ENCODE data around the gene MICU1.
"Not testable (repeated sequence)": the region's sequence is repeated elsewhere in the genome, so short reads cannot be mapped to it uniquely, and the experiment has no call there.

Gene MICU1

GRCh38 chr10:72386916-72387586, 238.8 kb downstream of the MICU1 start:
- DNase-seq (ENCODE audit: low read depth): no peak

GRCh38 chr10:72385724-72386123, 240.2 kb downstream of the MICU1 start:
- no peak for DNase-seq (ENCODE audit: low read depth)

GRCh38 chr10:72384982-72385381, 240.9 kb downstream of the MICU1 start:
- not testable (repeated sequence) for DNase-seq (ENCODE audit: low read depth)

- DNase-seq (ENCODE audit: low read depth): no peak
Observed at GRCh38 chr10:72379776-72380175, 246.1 kb downstream of the MICU1 start.

GRCh38 chr10:72379062-72379461, 246.8 kb downstream of the MICU1 start:
- DNase-seq (ENCODE audit: low read depth): no peak

- no peak for DNase-seq (ENCODE audit: low read depth)
Observed at GRCh38 chr10:72375585-72375984, 250.3 kb downstream of the MICU1 start.

GRCh38 chr10:72375173-72375572, 250.7 kb downstream of the MICU1 start:
- DNase-seq (ENCODE audit: low read depth): no peak

- no peak for DNase-seq (ENCODE audit: low read depth)
Observed at GRCh38 chr10:72370201-72370722, 255.6 kb downstream of the MICU1 start.

- DNase-seq (ENCODE audit: low read depth): no peak
Observed at GRCh38 chr10:72367301-72367960, 258.4 kb downstream of the MICU1 start.

- no peak for DNase-seq (ENCODE audit: low read depth)
Observed at GRCh38 chr10:72365106-72365895, 260.6 kb downstream of the MICU1 start.

GRCh38 chr10:72364239-72364777, 261.6 kb downstream of the MICU1 start:
- DNase-seq (ENCODE audit: low read depth): peak; percentile 61

GRCh38 chr10:72356987-72357386, 268.9 kb downstream of the MICU1 start:
- no peak for DNase-seq (ENCODE audit: low read depth)

- DNase-seq (ENCODE audit: low read depth): no peak
Observed at GRCh38 chr10:72356115-72356514, 269.8 kb downstream of the MICU1 start.

- DNase-seq (ENCODE audit: low read depth): no peak
Observed at GRCh38 chr10:72355214-72355555, 270.7 kb downstream of the MICU1 start.

GRCh38 chr10:72354356-72355213, 271.3 kb downstream of the MICU1 start, which contains the start of gene DNAJB12:
TSS of gene DNAJB12 (minus strand) at chr10:72354919. CDS start at chr10:72354897, 22 bp downstream.
- DNase-seq (ENCODE audit: low read depth): peak; percentile 82

GRCh38 chr10:72353965-72354355, 271.9 kb downstream of the MICU1 start:
- DNase-seq (ENCODE audit: low read depth): no peak

GRCh38 chr10:72353028-72353964, 272.6 kb downstream of the MICU1 start:
- no peak for DNase-seq (ENCODE audit: low read depth)

- DNase-seq (ENCODE audit: low read depth): no peak
Observed at GRCh38 chr10:72351479-72351878, 274.4 kb downstream of the MICU1 start.

GRCh38 chr10:72349438-72349837, 276.4 kb downstream of the MICU1 start:
- DNase-seq (ENCODE audit: low read depth): no peak

GRCh38 chr10:72348282-72348681, 277.6 kb downstream of the MICU1 start:
- DNase-seq (ENCODE audit: low read depth): no peak

Measured in stimulated activated CD8-positive, alpha-beta memory T cell treated with anti-CD3 and anti-CD28 coated beads, Interleukin-12 subunit alpha, Interleukin-12 subunit beta, amount 100 ng/mL, for 4 hours (primary cell).